ENCODE data around the gene PRKACG.

The PRKACG gene

GRCh38 chr9:68983522-68984424 lies 30.1 kb downstream of the PRKACG start:
- TF ChIP-seq CTCF (IDR thresholded peaks at IDR 0.05; ENCODE audit: low read depth, low read length) (no peak), EZH2phosphoT487 (IDR thresholded peaks at IDR 0.05; ENCODE audit: low read depth) (no peak)
- Histone ChIP-seq H3K27ac (ENCODE audit: low read length) (no peak overlapping the region), H3K4me3 (ENCODE audit: low read length) (no peak overlapping the region), H4K20me1 (ENCODE audit: insufficient read depth, low read length) (no peaks in the 10 kb centered on the region), H3K79me2 (ENCODE audit: low read length) (no peaks in the 10 kb centered on the region), H3K9me3 (ENCODE audit: insufficient read depth, low read length) (no peaks in the 10 kb centered on the region), H3K4me1 (ENCODE audit: low read length) (peaks cover 5% of the 10 kb centered on the region; the same call in 1 of the 2 replicates), H3K4me2 (ENCODE audit: low read length) (no peak overlapping the region), H2AFZ (ENCODE audit: low read depth, low read length) (no peak overlapping the region), H3K36me3 (replicated peaks; ENCODE audit: low read depth, low read length) (no peaks in the 10 kb centered on the region), H3K27me3 (ENCODE audit: low read depth, low read length) (no peaks in the 10 kb centered on the region), H3K9ac (ENCODE audit: low read length) (no peak overlapping the region)

DNA sequence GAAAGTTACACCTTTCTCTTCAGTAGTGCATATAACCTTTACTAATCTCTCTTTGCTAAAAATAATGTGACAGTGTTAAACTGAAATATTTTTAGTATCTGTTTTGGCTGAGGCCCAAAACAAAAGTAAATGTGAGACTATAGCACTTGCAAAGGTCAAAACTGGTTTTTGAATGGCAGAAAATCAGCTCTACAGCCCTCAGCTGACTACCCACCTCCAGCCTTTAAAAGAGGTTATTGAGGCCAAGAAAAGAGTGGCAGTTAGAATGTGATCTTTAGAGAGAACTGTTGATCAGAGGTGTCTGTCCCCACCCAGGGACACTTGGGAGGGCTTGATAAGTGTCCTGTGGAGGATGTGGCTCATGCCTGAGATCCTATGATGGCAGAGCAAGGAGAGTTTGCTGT lies 30.9 kb downstream of the PRKACG start:
- no peak overlapping the region for H3K27ac ChIP-seq (ENCODE audit: low read length)
- no peak overlapping the region for H3K4me3 ChIP-seq (ENCODE audit: low read length)
- no peaks in the 10 kb centered on the region for H4K20me1 ChIP-seq (ENCODE audit: insufficient read depth, low read length)
- no peaks in the 10 kb centered on the region for H3K36me3 ChIP-seq (replicated peaks; ENCODE audit: low read depth, low read length)
- H2AFZ ChIP-seq (ENCODE audit: low read depth, low read length), result no peak overlapping the region
- no peaks in the 10 kb centered on the region for H3K9me3 ChIP-seq (ENCODE audit: insufficient read depth, low read length)
- peaks cover 10% of the 10 kb centered on the region for H3K4me1 ChIP-seq (ENCODE audit: low read length)
- H3K27me3 ChIP-seq (ENCODE audit: low read depth, low read length), result no peaks in the 10 kb centered on the region
- H3K4me2 ChIP-seq (ENCODE audit: low read length), result no peak overlapping the region
- no peak overlapping the region for H3K9ac ChIP-seq (ENCODE audit: low read length)
- no peak for TF ChIP-seq CTCF (IDR thresholded peaks at IDR 0.05; ENCODE audit: low read depth, low read length)
- TF ChIP-seq EZH2phosphoT487 (IDR thresholded peaks at IDR 0.05; ENCODE audit: low read depth), result no peak
- H3K79me2 ChIP-seq (ENCODE audit: low read length), result no peaks in the 10 kb centered on the region

GRCh38 chr9:68981789-68982188 lies 32.1 kb downstream of the PRKACG start:
- Histone ChIP-seq H3K4me3 (ENCODE audit: low read length) (no peak overlapping the region), H3K27ac (ENCODE audit: low read length) (no peak overlapping the region), H3K9ac (ENCODE audit: low read length) (no peak overlapping the region)

More at GRCh38 chr9:68981789-68982188, 32.1 kb downstream of the PRKACG start:
- no peaks in the 10 kb centered on the region for H3K27me3 ChIP-seq (ENCODE audit: low read depth, low read length)
- H3K79me2 ChIP-seq (ENCODE audit: low read length), result no peaks in the 10 kb centered on the region
- TF ChIP-seq CTCF (IDR thresholded peaks at IDR 0.05; ENCODE audit: low read depth, low read length), result no peak
- TF ChIP-seq EZH2phosphoT487 (IDR thresholded peaks at IDR 0.05; ENCODE audit: low read depth), result no peak
- H2AFZ ChIP-seq (ENCODE audit: low read depth, low read length), result no peak overlapping the region
- H3K4me1 ChIP-seq (ENCODE audit: low read length), result peaks cover 16% of the 10 kb centered on the region
- H3K4me2 ChIP-seq (ENCODE audit: low read length), result peak overlapping the region; percentile 13; the same call in 1 of the 2 replicates
- H3K9me3 ChIP-seq (ENCODE audit: insufficient read depth, low read length), result no peaks in the 10 kb centered on the region
- H3K36me3 ChIP-seq (replicated peaks; ENCODE audit: low read depth, low read length), result no peaks in the 10 kb centered on the region
- H4K20me1 ChIP-seq (ENCODE audit: insufficient read depth, low read length), result no peaks in the 10 kb centered on the region
